Lung (tissue), 12 donors: Measurements from ENCODE around the gene GULP1. TPM values are rescaled to one million over a fixed set of nuclear protein-coding genes. Genes with fewer than 3 reads are reported as not detected.

ENCODE experiments used
- ATAC-seq: fragments of 200-7000 bp; cut with Tn5 transposase; one replicate; pipeline ENCODE4 v1.9.1; 2020; ENCODE audit warnings: moderate number of reproducible peaks; ENCODE audit not compliant: insufficient read depth, low FRiP score
- DNase-seq, 3 donors: peaks; one replicate each; pipeline ENCODE4 v3.0.0-alpha.2; 2013 to 2017
- H3K27ac ChIP-seq, 2 donors: one replicate each; pipeline ENCODE4 v1.5.1; 2013; ENCODE audit warnings: mild to moderate bottlenecking in 2 of 2, moderate library complexity in 2 of 2, control low read depth in 1 of 2, inconsistent platforms in 1 of 2, low read depth in 1 of 2, low read length in 1 of 2
- H3K27me3 ChIP-seq, 3 donors: one replicate each; pipeline ENCODE4 v1.5.1; 2013; ENCODE audit warnings: low read length in 2 of 3; ENCODE audit not compliant: control insufficient read depth in 3 of 3, insufficient read depth in 3 of 3
- H3K36me3 ChIP-seq, 4 donors: one replicate each; pipeline ENCODE4 v1.5.1; 2013; ENCODE audit warnings: low read length in 4 of 4, mild to moderate bottlenecking in 1 of 4, moderate library complexity in 1 of 4; ENCODE audit not compliant: control insufficient read depth in 4 of 4, insufficient read depth in 4 of 4
- H3K4me1 ChIP-seq, 5 donors: one replicate each; pipeline ENCODE4 v1.5.1; 2013; ENCODE audit warnings: low read length in 5 of 5, mild to moderate bottlenecking in 2 of 5, moderate library complexity in 1 of 5; ENCODE audit not compliant: control insufficient read depth in 5 of 5, insufficient read depth in 5 of 5
- H3K4me3 ChIP-seq: one replicate; pipeline ENCODE4 v1.5.1; 2013; ENCODE audit warnings: mild to moderate bottlenecking, control low read depth, moderate library complexity
- H3K9ac ChIP-seq, 2 donors: one replicate each; pipeline ENCODE4 v1.5.1; 2013; ENCODE audit warnings: low read length in 2 of 2, control low read depth in 1 of 2; ENCODE audit not compliant: insufficient read depth in 1 of 2
- H3K9me3 ChIP-seq, 4 donors: one replicate each; pipeline ENCODE4 v1.5.1; 2013; ENCODE audit warnings: low read length in 3 of 4, mild to moderate bottlenecking in 1 of 4, moderate library complexity in 1 of 4; ENCODE audit not compliant: control insufficient read depth in 4 of 4, insufficient read depth in 3 of 4
- CTCF ChIP-seq: IDR thresholded peaks from 2 replicates; pipeline ENCODE4 v1.5.1; 2012; ENCODE audit warnings: mild to moderate bottlenecking; ENCODE audit errors: control extremely low read depth, extremely low read depth
- WGBS, 2 donors: extraction: QIAGEN DNeasy Blood & Tissue Kit; methylation state at CpG; one replicate each; pipeline ENCODE4 v1.1.7; 2013; 5-methylcytosine and 5-hydroxymethylcytosine counted together
- polyA plus RNA-seq, 2 donors: library from polyadenylated mRNA; stranded (reverse); fragments of 200-250 nt; gene quantifications; one replicate each; pipeline ENCODE4 v1.2.1, GENCODE V29; 2013
- total RNA-seq, 2 donors: library from RNA; depleted of rRNA in 1 of 2; stranded (reverse); fragments of >200 nt in 1 of 2; gene quantifications; one replicate each; pipeline ENCODE4 v1.2.1, GENCODE V29; 2014 to 2021
- donor health status: control.
- donor health status: control.
- donor health status: Bipolar disorder and iron deficiency.
- donor health status: healthy.
- donor health status: DM: yes; HTN: yes; CAD: no.

The GULP1 gene
- total and polyA plus RNA-seq, 4 donors = 9.1 to 86.7 (median 20.1) TPM

GRCh38 chr2:188292348-188293239 lies 920 bp downstream of the GULP1 start:
- TF ChIP-seq CTCF = no peak
- Histone ChIP-seq H3K27ac (peak overlapping the region; percentile 46 to 89), H3K4me1 (peaks cover 0 to 41% (median 8%) of the 10 kb centered on the region in 5 donors), H3K4me3 (peak overlapping the region; percentile 59), H3K36me3 (peaks cover 0 to 6% (median 0%) of the 10 kb centered on the region in 4 donors), H3K9ac (peak overlapping the region; percentile 88 to 92), H3K9me3 (no peaks in the 10 kb centered on the region), H3K27me3 (no peaks in the 10 kb centered on the region)
- ATAC-seq (peak; percentile 72), DNase-seq (peak; percentile 87 to 92 (median 92))
- WGBS, 2 donors = 2 to 3% methylated on average over 53 to 54 of the region's 54 CpGs

DNA sequence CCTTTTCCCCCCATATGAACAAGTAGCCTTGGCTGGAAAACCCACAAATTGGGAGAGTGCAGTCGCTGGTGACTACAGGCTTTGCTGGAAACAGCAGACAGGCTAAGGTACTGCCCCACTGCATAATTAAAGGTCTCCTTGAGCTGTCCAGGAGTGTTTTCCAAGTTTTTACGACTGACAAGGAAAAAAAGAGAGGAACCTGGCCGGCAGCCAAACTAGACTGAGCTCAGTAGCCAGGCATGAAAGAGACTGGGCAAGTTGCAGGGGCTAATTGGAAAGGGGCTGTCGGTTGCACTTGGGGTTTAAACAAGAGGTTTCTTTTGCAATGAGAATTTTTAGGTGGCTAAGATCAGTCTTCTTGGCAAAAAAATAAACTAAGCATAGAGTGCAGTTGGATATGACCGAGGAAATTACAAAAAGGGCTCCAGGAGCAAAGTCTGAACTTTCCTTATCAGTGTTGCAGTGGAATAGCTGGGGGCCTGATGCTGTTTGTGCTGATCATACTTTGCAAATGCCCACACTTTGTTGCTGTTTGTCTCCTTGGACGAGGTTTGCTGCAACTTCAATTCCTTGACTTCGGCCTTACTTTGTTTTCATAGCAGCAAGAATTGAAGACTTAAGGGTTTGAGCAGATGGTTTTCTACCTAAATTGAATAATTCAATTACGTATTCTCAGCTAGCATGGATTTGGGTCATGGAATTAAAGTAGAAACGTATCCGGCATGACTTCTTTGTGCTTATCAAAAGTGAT lies 2.1 kb downstream of the GULP1 start:
- Histone ChIP-seq H3K36me3 (peaks cover 0 to 6% (median 0%) of the 10 kb centered on the region in 4 donors), H3K4me3 (peak overlapping the region; percentile 33), H3K27me3 (no peaks in the 10 kb centered on the region), H3K4me1 (peaks cover 0 to 41% (median 8%) of the 10 kb centered on the region in 5 donors), H3K9ac (peak overlapping the region; percentile 88 to 92), H3K27ac (peak overlapping the region; percentile 33 to 78), H3K9me3 (no peaks in the 10 kb centered on the region)
- no peak for TF ChIP-seq CTCF
- WGBS, 2 donors = 34 to 56% methylated on average over 10 of the region's 10 CpGs
- DNase-seq (peak; percentile 82 to 92 (median 89)), ATAC-seq (no peak)

DNA sequence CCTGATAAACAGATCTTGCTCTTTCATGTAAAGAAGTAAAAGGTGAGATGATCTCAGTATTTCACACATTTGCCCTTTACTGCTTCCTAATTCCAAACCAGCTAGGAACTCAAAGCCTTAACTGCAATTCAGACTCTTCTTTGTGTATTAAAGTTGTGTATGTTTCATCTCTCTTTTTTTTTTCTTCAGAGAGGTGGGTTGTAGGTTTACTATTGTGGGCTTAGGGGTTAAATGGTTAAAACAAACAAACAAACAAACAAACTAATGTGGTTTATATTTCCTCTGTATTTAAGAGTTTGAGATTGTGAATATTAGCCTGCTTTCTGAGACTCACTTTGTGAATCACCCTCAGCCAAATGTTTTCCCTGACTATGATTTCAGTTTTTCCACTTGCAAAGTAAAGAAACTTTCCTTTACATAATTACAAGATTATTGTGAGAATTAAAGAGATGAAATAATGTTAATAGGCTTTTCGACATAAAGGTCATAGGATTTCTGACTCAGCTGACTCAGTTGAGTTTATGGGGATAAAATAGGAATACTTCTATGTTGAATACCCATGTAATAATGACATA lies 2.8 kb downstream of the GULP1 start:
- no peak overlapping the region for H3K4me3 ChIP-seq
- no peak overlapping the region for H3K27ac ChIP-seq
- ATAC-seq (no peak), DNase-seq (peak in 1 of 3 donors; percentile 42)
- H3K27me3 ChIP-seq = no peaks in the 10 kb centered on the region
- peak overlapping the region in 1 of 2 donors; percentile 88 for H3K9ac ChIP-seq
- H3K36me3 ChIP-seq = peaks cover 0 to 6% (median 0%) of the 10 kb centered on the region in 4 donors
- no peaks in the 10 kb centered on the region for H3K9me3 ChIP-seq
- peaks cover 0 to 41% (median 8%) of the 10 kb centered on the region in 5 donors for H3K4me1 ChIP-seq
- TF ChIP-seq CTCF = no peak
- WGBS, 2 donors = 53 to 74% methylated on average over 1 of the region's 1 CpG
